ACC112 (cell line): ENCODE measurements around the gene ICOS.
"Not testable (repeated sequence)": the region's sequence is repeated elsewhere in the genome, so short reads cannot be mapped to it uniquely, and the experiment has no call there.

Source experiments
- H2AFZ ChIP-seq: fragments of 200-600 bp; sonication (generic); one replicate; pipeline ENCODE4 v1.6.0; 2017; ENCODE audit warnings: antibody characterized with exemption, low read length; ENCODE audit not compliant: unreplicated experiment
- H3K27ac ChIP-seq: fragments of 200-600 bp; sonication (generic); 2 replicates; pipeline ENCODE4 v1.5.1; 2014; ENCODE audit warnings: low read depth, mild to moderate bottlenecking, antibody characterized with exemption, low read length, moderate library complexity
- H3K27me3 ChIP-seq: fragments of 200-600 bp; sonication (generic); 2 replicates; pipeline ENCODE4 v1.6.1; 2014; ENCODE audit warnings: mild to moderate bottlenecking, antibody characterized with exemption, low read length, moderate library complexity, mixed read lengths; ENCODE audit not compliant: insufficient read depth
- H3K36me3 ChIP-seq: fragments of 200-600 bp; sonication (generic); 2 replicates; pipeline ENCODE4 v1.6.1; 2016; ENCODE audit warnings: mild to moderate bottlenecking, antibody characterized with exemption, low read length, moderate library complexity, mixed read lengths; ENCODE audit not compliant: insufficient read depth
- H3K4me1 ChIP-seq: fragments of 200-600 bp; sonication (generic); one replicate; pipeline ENCODE4 v1.6.1; 2016; ENCODE audit warnings: low read length, mixed read lengths; ENCODE audit not compliant: insufficient read depth, unreplicated experiment, control insufficient read depth
- H3K4me3 ChIP-seq: fragments of 200-600 bp; sonication (generic); 2 replicates; pipeline ENCODE4 v1.5.1; 2014; ENCODE audit warnings: mild to moderate bottlenecking, low read depth, low read length
- H3K79me2 ChIP-seq: fragments of 200-600 bp; sonication (generic); one replicate; pipeline ENCODE4 v1.6.0; 2016; ENCODE audit warnings: low read length; ENCODE audit not compliant: control insufficient read depth, unreplicated experiment, insufficient read depth

Gene ICOS

DNA sequence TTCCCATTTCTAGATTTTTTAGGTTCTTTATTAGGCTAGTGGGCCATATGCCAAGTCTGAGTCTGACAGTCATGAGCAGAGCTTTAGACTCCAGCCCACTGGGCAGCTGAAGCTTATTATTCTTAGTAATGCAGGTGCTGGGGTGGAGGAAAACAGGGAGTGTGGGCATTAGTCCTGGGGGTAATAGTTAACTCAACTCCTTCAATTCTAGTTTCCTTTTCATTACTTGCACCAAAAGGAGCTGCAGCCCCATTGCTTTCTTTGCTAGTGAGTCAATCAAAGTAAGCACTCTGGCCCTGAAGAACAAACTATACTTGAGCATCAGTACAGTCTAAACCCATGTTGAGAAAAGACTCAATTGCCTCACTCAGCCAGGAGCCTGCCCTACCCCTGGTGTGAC lies 35.5 kb downstream of the ICOS start:
- H3K4me1 ChIP-seq, result no peaks in the 10 kb centered on the region
- no peak overlapping the region for H3K4me3 ChIP-seq
- H3K27ac ChIP-seq, result no peak overlapping the region
- H3K79me2 ChIP-seq, result no peaks in the 10 kb centered on the region
- H3K36me3 ChIP-seq, result no peaks in the 10 kb centered on the region
- H3K27me3 ChIP-seq, result peaks cover 79% of the 10 kb centered on the region
- no peak overlapping the region for H2AFZ ChIP-seq

DNA sequence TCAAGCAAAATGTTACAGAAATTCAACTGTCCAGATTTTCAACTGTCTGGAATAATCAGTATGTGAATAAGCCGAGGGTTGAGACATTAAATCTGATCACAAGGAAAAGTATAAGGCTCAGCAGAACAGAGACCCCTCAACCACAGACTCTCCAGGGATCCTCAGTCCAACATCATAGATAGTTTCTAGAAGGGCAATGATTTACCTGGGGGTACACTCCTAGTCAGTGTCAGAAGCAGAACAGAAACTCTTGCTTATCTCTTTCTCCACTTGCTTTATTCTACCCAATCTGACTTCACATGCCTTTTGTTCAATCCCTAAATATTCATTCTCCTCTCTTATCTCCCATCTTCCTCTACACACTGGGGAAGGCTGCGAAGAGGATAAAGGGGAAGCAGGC lies 36.4 kb downstream of the ICOS start:
- no peak overlapping the region for H2AFZ ChIP-seq
- H3K79me2 ChIP-seq, result no peaks in the 10 kb centered on the region
- H3K27ac ChIP-seq, result no peak overlapping the region
- no peak overlapping the region for H3K4me3 ChIP-seq
- no peaks in the 10 kb centered on the region for H3K36me3 ChIP-seq
- peaks cover 78% of the 10 kb centered on the region for H3K27me3 ChIP-seq
- no peaks in the 10 kb centered on the region for H3K4me1 ChIP-seq

- no peaks in the 10 kb centered on the region for H3K36me3 ChIP-seq
- H3K79me2 ChIP-seq, result no peaks in the 10 kb centered on the region
- no peaks in the 10 kb centered on the region for H3K4me1 ChIP-seq
- no peak overlapping the region for H3K27ac ChIP-seq
- no peak overlapping the region for H2AFZ ChIP-seq
- peaks cover 76% of the 10 kb centered on the region for H3K27me3 ChIP-seq
- H3K4me3 ChIP-seq, result no peak overlapping the region
Observed at GRCh38 chr2:203973676-203974075, 37.1 kb downstream of the ICOS start.

- Histone ChIP-seq H3K36me3 (no peaks in the 10 kb centered on the region), H3K27ac (no peak overlapping the region), H3K79me2 (no peaks in the 10 kb centered on the region), H3K4me3 (no peak overlapping the region), H3K27me3 (peaks cover 69% of the 10 kb centered on the region), H3K4me1 (no peaks in the 10 kb centered on the region), H2AFZ (no peak overlapping the region)
Observed at GRCh38 chr2:203975912-203976311, 39.3 kb downstream of the ICOS start.

DNA sequence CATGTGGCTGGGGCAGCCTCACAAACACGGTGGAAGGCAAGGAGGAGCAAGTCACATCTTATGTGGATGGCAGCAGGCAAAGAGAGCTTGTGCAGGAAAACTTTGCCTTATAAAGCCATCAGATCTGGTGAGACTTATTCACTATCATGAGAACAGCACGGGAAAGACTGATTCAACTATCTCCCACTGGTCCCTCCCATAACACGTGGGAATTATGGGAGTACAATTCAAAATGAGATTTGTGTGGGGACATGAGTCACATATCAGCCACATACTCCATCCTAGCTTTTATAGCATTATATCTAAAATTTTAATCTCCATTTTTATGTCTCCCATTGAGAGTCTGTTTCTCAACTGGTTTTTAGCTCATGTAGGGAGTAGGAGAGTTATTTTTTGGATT lies 45.7 kb downstream of the ICOS start:
- H3K27ac ChIP-seq, result no peak overlapping the region
- no peak overlapping the region for H3K4me3 ChIP-seq
- no peaks in the 10 kb centered on the region for H3K4me1 ChIP-seq
- H2AFZ ChIP-seq, result no peak overlapping the region
- no peaks in the 10 kb centered on the region for H3K36me3 ChIP-seq
- H3K27me3 ChIP-seq, result peaks cover 57% of the 10 kb centered on the region
- no peaks in the 10 kb centered on the region for H3K79me2 ChIP-seq

GRCh38 chr2:203983064-203983715 lies 46.6 kb downstream of the ICOS start:
- no peak overlapping the region for H3K4me3 ChIP-seq
- H3K27ac ChIP-seq, result no peak overlapping the region
- H3K79me2 ChIP-seq, result no peaks in the 10 kb centered on the region
- no peaks in the 10 kb centered on the region for H3K4me1 ChIP-seq
- H3K36me3 ChIP-seq, result no peaks in the 10 kb centered on the region
- H2AFZ ChIP-seq, result no peak overlapping the region
- peaks cover 57% of the 10 kb centered on the region for H3K27me3 ChIP-seq

GRCh38 chr2:203985978-203986377 lies 49.4 kb downstream of the ICOS start:
- H2AFZ ChIP-seq, H3K27ac ChIP-seq, H3K4me1 ChIP-seq, H3K79me2 ChIP-seq, H3K4me3 ChIP-seq, H3K36me3 ChIP-seq: not testable (repeated sequence)
- H3K27me3 ChIP-seq, result peaks cover 44% of the 10 kb centered on the region

DNA sequence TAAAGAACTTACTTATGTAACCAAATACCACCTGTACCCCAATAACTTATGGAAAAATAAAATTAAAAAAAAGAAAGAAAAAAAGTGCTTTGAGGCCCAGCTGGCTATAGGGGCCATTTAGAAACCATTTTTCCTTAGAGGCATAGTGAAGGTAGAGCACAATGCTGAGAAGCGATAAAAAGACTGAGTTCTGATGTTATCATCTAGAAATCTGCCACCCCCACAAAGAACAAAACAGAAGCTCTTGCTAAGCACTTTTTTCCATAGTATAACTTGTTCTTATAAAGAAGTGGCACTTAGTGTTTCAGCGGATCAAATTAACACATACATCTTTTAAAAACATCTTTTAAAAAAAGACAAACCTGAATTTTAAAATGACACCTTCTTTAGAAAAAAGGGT lies 51.4 kb downstream of the ICOS start:
- peaks cover 31% of the 10 kb centered on the region for H3K27me3 ChIP-seq
- H3K4me1 ChIP-seq, result no peaks in the 10 kb centered on the region
- H3K27ac ChIP-seq, result no peak overlapping the region
- no peaks in the 10 kb centered on the region for H3K36me3 ChIP-seq
- no peak overlapping the region for H3K4me3 ChIP-seq
- no peaks in the 10 kb centered on the region for H3K79me2 ChIP-seq
- H2AFZ ChIP-seq, result no peak overlapping the region

GRCh38 chr2:203988500-203989260 lies 52.1 kb downstream of the ICOS start:
- H3K79me2 ChIP-seq, result no peaks in the 10 kb centered on the region
- no peak overlapping the region for H2AFZ ChIP-seq
- H3K4me1 ChIP-seq, result no peaks in the 10 kb centered on the region
- H3K36me3 ChIP-seq, result no peaks in the 10 kb centered on the region
- no peak overlapping the region for H3K4me3 ChIP-seq
- no peak overlapping the region for H3K27ac ChIP-seq
- peaks cover 25% of the 10 kb centered on the region for H3K27me3 ChIP-seq

GRCh38 chr2:203989521-203989920 lies 53.0 kb downstream of the ICOS start:
- no peak overlapping the region for H3K4me3 ChIP-seq
- peaks cover 17% of the 10 kb centered on the region for H3K27me3 ChIP-seq
- no peaks in the 10 kb centered on the region for H3K36me3 ChIP-seq
- H3K4me1 ChIP-seq, result no peaks in the 10 kb centered on the region
- no peaks in the 10 kb centered on the region for H3K79me2 ChIP-seq
- no peak overlapping the region for H3K27ac ChIP-seq
- H2AFZ ChIP-seq, result no peak overlapping the region

- Histone ChIP-seq H3K4me3 (no peak overlapping the region), H2AFZ (no peak overlapping the region), H3K79me2 (no peaks in the 10 kb centered on the region), H3K4me1 (no peaks in the 10 kb centered on the region), H3K27me3 (peaks cover 16% of the 10 kb centered on the region; the same call in 1 of the 2 replicates), H3K36me3 (no peaks in the 10 kb centered on the region), H3K27ac (no peak overlapping the region)
Observed at GRCh38 chr2:203992509-203992908, 55.9 kb downstream of the ICOS start.
